IPS DF 19.7 (cell line): Measurements from ENCODE around the gene GABRR3.

Source experiments
- DNase-seq: peaks from one replicate; pipeline ENCODE4 v3.0.0-alpha.2; 2013; ENCODE audit warnings: low read depth, low spot score

The GABRR3 gene

DNA sequence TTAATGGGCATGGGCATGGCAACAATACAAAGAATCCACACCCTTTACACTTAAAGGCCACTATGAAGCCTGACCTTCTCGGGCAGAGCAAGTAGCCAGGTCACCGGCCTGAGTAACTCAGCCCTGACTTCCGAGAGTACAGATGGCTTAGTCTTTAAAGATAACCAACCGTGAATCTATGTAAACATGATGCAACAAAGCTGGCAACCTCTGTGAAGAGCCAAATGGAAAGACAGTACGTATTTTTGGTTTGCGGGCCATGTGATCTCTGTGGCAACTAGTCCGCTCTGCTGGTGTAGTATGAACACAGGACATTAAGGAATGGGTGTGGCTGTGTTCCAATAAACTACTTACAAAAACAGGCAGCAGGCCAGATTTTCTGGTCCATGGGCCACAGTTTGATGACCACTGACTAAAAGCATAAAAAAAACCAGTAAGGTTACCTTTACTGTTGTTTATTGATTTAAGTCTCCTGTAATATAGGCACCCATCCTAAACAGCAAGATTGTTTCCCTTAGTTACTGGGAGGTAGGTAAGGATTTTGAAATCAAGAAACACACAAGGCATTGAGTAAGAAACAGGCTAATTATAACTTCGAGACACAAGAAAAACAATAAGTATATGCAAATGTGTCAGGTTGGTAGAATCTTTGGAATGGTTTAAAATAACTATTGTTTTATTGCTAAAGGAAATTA, 77.4 kb downstream of the GABRR3 start:
- no peak for DNase-seq

DNA sequence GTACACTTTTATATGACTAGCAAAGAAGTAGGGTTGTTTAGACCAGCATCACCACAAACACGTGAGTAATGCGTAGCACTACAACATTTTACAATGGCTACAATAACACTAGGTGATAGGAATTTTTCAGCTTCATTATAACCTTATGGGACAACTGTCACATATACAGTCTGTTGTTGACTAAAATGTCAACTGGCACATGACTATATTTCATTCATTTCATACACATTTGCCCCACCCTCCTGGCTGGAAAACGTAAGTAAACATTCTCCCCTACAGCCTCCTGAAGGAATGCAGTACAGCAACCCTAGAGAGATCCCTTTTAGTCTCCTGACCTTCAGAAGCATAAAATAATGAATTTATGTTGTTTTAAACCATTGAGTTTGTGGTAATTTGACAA, 79.1 kb downstream of the GABRR3 start:
- no peak for DNase-seq

DNA sequence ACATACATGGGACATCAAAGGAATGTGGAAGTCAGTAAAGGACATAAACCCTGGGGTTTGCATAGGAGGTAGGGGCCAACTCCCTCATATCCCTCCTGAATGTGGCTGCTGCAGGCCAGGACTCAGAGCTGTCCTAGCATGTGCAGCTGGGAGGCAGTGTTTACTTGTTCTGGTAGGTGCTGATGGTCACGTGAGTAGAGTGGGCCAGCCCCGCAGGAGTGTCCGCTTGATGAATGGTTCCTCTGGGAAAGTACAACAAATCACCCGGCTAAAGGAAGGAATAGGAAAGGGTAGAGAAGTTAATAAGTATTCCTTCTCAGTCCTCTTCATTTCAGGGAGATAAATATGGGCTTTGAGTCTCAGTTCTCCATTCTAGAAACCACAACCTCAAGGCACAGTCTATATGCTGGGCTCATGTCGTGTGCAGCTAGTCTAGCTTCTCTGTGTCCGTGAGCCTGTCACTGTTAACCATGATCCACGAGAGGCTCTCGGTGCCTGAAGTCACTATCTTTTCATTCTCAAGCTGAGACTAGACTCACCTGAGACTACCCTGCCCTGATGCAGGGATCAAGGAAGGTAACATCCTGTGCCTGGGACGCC, 80.8 kb downstream of the GABRR3 start:
- no peak for DNase-seq

DNA sequence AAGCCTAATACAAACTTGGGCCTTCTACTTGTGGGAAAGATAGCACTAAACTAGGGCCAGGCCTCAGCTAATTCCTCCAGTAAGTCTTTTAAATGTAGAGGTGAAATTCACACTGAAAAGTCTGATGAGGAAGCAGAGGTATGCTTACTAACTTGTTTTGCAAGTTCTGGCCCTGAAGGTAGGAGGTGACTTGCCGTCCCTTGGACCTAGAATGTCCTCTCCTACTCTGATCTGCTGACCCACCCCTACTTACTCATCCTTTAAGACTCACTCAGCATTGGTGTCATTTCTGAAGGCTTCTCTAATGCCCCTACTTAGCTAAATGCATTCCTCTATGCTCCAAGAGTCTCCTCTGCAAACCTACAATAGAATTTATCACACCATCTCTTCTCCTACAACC, 82.2 kb downstream of the GABRR3 start:
- no peak for DNase-seq

DNA sequence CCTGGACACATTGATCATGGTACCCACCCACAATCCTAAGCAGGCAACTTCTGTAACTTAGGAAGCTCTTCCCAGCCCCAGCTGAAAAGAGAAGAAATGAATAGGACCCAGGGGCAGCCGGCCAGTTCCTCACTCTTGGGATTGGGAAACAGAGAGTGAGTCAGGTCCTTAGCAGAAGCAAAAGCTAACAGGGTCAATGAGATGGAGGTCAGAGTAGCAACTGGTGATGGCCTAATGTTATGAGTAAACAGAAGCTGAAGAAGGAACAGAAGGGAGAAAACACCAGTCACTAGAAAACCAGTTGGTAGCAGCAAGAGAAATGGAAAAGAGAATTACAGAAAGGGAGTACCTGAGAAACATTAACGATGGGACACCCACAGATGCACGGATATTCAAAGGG, 82.8 kb downstream of the GABRR3 start:
- no peak for DNase-seq

DNA sequence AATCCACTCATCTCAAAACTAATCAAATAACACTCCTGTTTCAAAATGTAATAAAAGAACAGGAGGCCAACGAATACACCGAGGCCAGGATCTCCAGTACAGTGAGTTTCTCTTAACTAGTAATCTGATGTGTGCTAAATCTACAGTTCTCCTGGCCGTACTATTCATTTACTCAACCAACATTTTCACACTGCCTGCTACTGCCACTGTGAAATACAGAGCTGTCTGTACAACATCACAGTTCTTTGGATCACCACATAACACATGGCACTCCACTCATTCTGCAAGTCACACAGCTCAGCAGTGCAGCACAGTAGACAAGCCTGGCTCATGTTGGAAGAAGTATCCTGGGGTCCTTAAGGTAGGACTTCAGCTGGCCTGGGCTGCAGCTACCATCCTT, 84.8 kb downstream of the GABRR3 start:
- DNase-seq = no peak

DNA sequence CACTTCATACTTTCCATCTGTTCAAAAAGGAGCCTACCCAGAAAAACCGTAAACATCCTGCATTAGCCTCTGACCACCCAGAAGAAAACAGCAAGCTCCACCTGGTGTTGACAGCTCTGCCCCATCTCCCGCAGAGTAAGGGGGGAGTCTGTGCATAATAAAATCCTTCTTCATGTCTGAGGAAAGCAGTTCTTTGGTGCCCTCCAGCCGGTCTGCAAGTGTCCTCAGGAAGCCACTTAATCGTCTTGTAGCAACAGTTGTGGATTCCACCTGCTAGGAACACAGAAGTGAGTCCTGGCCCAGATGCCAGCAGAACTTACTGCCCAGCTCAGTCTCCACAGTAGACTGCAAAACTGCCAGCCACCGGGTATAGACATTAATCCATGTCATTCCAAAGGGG, 85.4 kb downstream of the GABRR3 start:
- DNase-seq = no peak

DNA sequence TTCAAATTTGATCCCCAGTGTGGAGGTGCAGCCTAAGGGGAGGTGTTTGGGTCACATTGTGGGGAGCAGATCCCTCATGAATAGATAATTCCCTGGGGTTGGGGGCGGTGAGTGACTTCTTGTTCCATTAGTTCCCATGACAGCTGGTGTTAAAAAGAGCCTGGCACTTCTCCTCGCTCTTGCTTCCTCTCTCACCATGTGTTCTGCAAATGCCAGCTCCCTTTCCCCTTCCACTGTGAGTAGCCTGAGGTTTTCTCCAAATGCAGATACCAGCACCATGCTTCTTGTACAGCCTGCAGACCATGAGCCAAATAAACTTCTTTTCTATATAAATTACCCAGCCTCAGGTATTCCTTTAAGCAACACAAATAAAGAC, 86.0 kb downstream of the GABRR3 start:
- DNase-seq = no peak

DNA sequence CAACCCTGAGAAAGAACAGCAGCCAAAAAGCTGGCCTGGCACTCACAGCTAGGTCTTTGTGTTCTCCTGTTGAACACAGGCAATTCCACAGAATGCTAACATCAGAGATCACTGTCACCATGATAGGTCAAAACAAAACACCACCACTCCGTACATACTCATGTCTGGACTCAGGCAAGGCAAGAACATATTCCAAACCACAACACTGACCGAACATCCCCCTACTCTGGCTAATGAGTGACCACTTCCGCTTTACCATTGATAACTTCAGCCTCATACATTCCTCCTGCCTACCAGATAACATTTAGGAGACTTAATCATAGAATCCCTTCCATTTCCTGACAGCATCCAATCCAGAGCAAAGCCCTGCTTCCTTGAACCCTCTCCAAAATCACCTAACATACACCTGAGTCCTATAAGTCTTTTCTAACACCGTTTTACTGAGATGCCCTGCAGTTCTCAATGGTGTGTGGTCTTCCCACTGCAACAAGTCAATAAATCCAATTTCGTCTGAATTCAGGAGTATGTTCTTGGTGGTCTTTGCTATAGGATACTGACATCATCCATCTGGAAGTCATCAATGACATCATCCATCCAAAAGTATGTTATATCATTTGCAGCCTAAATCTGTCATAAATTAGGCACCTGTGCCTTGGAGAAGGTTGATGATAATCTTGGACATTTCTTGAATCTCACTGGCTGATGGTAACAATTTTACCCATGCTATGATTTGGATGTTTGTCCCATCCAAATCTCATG, 86.6 kb downstream of the GABRR3 start:
- DNase-seq = no peak

DNA sequence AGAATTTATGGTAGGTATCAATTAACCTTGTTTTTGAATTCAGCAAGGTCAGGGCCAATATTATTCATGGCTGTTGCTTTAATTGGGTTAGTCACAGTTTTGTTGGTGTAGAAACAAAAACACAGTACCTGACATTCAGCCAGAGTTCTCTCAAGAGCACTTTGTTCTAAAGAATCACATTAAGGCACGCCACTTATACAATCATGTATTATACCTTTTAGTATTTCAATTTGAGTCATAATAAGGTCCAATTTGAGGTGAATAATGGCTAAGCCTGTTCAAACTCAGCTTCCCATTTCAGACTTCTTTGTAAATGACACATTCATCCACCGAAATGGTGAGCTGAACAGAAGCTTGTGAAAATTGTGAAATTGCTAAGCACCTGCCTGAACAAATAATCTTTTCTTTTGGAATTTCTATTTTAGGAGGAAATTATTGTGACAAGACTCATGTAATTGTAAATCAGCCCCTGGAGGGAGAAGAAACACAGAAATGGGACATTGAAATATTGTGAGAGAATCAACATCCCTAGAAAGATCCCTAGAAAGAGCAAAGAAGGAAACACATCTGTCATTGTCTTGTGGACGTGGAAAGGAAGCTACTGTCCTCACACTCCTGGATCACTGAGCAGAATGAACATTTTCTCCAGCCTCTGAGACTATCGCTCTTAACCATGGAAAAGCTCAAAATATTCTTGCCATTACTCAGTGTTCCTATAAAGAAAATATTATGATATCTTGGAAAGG, 92.1 kb downstream of the GABRR3 start:
- DNase-seq = no peak

DNA sequence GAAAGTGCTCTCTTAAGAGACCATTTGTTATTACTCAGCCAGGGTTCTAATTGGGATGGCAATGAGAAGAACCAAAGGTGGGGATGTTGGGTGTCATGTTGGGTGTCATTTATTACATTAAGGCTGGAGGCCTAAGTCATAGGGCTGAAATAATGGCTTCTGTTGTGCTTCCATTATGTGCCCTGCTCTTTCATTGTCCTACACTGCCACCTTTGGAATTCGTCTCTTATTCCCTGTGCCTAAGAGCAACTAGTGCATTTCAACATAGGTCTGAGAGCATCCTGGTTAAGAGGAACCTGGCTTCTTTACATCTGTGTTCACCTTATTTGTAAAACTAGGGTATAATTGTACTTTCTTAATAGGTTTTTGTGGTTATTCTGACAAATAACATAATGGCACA, 95.1 kb downstream of the GABRR3 start:
- no peak for DNase-seq

DNA sequence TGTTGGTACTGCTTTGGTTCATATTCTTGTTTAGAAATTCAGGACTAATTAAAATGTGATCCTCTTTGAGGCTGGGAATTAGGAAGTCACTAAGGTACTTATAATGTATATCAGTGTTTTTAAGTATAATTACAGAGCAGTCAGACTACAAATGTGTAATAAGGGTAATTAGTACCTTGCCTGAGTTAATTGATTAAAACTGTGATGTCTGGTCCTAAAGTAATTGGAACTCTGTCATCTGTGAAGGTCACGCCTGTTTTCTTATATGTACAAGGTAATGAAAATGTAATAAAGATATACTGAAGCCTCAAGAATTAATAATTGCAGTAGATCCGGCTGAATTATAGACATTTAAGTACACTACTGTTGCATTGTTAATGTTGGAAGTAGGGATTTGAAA, 95.7 kb downstream of the GABRR3 start:
- no peak for DNase-seq

DNA sequence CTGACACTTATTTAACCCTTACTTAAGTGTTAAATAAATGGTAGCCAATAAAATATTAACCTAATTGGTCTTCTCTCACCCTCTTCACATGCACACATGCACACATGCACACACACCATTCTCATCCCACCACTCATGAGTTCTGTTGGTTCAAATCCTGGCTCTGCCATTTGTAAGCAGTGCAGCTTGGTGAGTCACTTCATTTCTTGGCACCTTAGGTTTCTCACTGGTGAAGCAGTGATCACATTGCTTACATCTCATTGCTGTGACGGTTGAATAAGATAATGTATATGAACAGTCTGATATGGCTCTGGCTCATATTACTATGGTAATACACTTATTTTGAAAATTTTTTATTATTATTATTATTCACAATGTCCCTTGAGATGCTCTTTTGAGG, 96.7 kb downstream of the GABRR3 start:
- no peak for DNase-seq

DNA sequence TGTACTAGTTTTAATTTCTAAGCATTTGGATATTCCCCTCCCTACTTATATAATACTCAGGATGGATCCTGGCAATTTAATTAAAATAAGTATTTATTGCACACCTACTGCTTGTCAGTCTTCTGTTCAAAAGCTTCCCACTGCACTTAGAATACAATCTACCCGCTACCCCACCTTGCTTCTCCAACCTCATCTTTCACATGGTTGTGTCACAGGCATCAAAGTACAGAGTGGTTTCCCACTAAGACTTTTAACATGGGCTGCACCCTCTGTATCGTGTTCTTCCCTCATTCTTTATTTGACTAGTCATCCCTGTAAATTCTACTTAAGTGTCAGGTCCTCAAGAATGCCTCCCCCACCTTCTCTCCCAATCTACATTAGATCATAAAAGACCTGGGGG, 97.9 kb downstream of the GABRR3 start:
- DNase-seq = no peak

DNA sequence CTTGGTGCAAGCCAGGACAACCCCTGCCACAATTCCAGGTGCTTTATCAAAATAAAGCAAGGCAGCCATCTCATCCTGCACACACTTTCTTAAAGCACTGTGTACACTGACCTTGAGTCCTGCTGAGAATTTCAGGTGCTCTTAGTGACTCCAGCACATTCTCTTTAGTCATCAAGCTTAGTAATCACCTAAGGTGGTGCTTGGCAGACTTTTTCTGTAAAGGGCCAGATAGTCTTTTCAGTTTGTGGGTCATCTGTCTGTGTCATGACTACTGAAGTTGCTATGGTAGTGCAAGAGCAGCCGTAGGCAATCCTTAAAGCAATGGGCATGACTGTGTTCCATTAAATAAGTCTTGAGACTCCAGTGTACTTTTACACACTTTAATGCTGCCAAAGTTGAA, 99.3 kb downstream of the GABRR3 start:
- no peak for DNase-seq
